Smooth muscle cell of the brain vasculature (primary cell): Measurements from ENCODE around the gene ARL5C.
"Not testable (repeated sequence)": the region's sequence is repeated elsewhere in the genome, so short reads cannot be mapped to it uniquely, and the experiment has no call there.

Source experiments
- DNase-seq: peaks from one replicate; pipeline ENCODE4 v3.0.0-alpha.2; 2012; ENCODE audit warnings: low read depth, low spot score

The ARL5C gene

GRCh38 chr17:39141915-39142664 lies 23.9 kb downstream of the ARL5C start:
- no peak for DNase-seq

GRCh38 chr17:39141294-39141693 lies 24.7 kb downstream of the ARL5C start:
- DNase-seq = no peak

- no peak for DNase-seq
Measured at GRCh38 chr17:39139561-39139960, 26.4 kb downstream of the ARL5C start.

- no peak for DNase-seq
Measured at GRCh38 chr17:39139161-39139511, 26.8 kb downstream of the ARL5C start.

GRCh38 chr17:39138431-39139160 lies 27.4 kb downstream of the ARL5C start:
- no peak for DNase-seq

- DNase-seq = no peak
Measured at GRCh38 chr17:39134878-39135277, 31.1 kb downstream of the ARL5C start.

GRCh38 chr17:39132192-39132610 lies 33.8 kb downstream of the ARL5C start:
- DNase-seq = peak; percentile 33

GRCh38 chr17:39131616-39132015 lies 34.3 kb downstream of the ARL5C start:
- DNase-seq = no peak

- DNase-seq = no peak
Measured at GRCh38 chr17:39130205-39130604, 35.8 kb downstream of the ARL5C start.

GRCh38 chr17:39129544-39129943 lies 36.4 kb downstream of the ARL5C start:
- DNase-seq = not testable (repeated sequence)

GRCh38 chr17:39126436-39126835 lies 39.5 kb downstream of the ARL5C start:
- no peak for DNase-seq

- DNase-seq = no peak
Measured at GRCh38 chr17:39125143-39125875, 40.7 kb downstream of the ARL5C start.

GRCh38 chr17:39123627-39124026 lies 42.3 kb downstream of the ARL5C start:
- DNase-seq = no peak

- DNase-seq = no peak
Measured at GRCh38 chr17:39122991-39123390, 43.0 kb downstream of the ARL5C start.

GRCh38 chr17:39121919-39122318 lies 44.0 kb downstream of the ARL5C start:
- not testable (repeated sequence) for DNase-seq

- DNase-seq = no peak
Measured at GRCh38 chr17:39118674-39119419, 47.1 kb downstream of the ARL5C start.

- no peak for DNase-seq
Measured at GRCh38 chr17:39116224-39116623, 49.7 kb downstream of the ARL5C start.

GRCh38 chr17:39115135-39115534 lies 50.8 kb downstream of the ARL5C start:
- DNase-seq = no peak

- no peak for DNase-seq
Measured at GRCh38 chr17:39114723-39115122, 51.2 kb downstream of the ARL5C start.

GRCh38 chr17:39113871-39114270 lies 52.1 kb downstream of the ARL5C start:
- no peak for DNase-seq

- no peak for DNase-seq
Measured at GRCh38 chr17:39110435-39111136, 55.4 kb downstream of the ARL5C start.
